SU-DHL-6 (cell line): ENCODE measurements around the gene MUC6.

ENCODE experiments used
- EZH2phosphoT487 ChIP-seq: fragments of 200-600 bp; sonication (generic), shearing (Covaris generic); conservative IDR thresholded peaks from 2 replicates; pipeline ENCODE4 v1.6.1; 2018; ENCODE audit warnings: mild to moderate bottlenecking, antibody characterized with exemption, low read length, moderate library complexity, mixed read lengths
- TF ChIP-seq, protein P1 (sequence below): fragments of 200-600 bp; sonication (generic); IDR thresholded peaks from one replicate; pipeline ENCODE4 v1.5.1; 2017; ENCODE audit warnings: antibody characterized with exemption, mild to moderate bottlenecking, low read length, moderate library complexity; ENCODE audit not compliant: insufficient read depth, poor library complexity, severe bottlenecking

DNA sequence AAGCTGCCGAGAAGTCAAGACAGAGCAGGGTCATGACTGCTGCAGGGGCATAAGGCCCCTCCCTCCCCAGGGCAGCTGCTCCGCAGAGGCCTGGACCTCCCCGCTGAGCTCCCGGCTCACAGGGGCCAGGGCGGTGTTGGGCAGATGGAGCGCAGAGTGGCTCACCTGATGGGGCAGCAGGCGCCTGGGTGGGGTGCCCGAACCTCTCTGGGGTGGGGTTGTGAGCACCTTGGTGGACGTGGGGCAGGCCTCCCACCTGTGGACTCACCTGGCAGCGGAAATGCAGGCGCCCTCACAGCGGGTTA lies 22.9 kb downstream of the MUC6 start:
- TF ChIP-seq, protein P1, sequence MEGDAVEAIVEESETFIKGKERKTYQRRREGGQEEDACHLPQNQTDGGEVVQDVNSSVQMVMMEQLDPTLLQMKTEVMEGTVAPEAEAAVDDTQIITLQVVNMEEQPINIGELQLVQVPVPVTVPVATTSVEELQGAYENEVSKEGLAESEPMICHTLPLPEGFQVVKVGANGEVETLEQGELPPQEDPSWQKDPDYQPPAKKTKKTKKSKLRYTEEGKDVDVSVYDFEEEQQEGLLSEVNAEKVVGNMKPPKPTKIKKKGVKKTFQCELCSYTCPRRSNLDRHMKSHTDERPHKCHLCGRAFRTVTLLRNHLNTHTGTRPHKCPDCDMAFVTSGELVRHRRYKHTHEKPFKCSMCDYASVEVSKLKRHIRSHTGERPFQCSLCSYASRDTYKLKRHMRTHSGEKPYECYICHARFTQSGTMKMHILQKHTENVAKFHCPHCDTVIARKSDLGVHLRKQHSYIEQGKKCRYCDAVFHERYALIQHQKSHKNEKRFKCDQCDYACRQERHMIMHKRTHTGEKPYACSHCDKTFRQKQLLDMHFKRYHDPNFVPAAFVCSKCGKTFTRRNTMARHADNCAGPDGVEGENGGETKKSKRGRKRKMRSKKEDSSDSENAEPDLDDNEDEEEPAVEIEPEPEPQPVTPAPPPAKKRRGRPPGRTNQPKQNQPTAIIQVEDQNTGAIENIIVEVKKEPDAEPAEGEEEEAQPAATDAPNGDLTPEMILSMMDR = no peak
- no peak for TF ChIP-seq EZH2phosphoT487
